Measurements from ENCODE around the gene CDHR5.

GRCh38 chr11:575996-576768, 48.6 kb downstream of the CDHR5 start, which contains the start of gene PHRF1:
- TF ChIP-seq CTCF (IDR thresholded peaks at IDR 0.05), result peak in 2 of 4 experiments; percentile 29 to 30
- TF ChIP-seq POLR2A (IDR thresholded peaks at IDR 0.05), result peak in 1 of 2 donors; percentile 68
